Fibroblast of pulmonary artery (primary cell): ENCODE measurements around the gene NFS1.

Experiments used
- DNase-seq: peaks from one replicate; pipeline ENCODE4 v3.0.0-alpha.2; 2010; ENCODE audit warnings: low read depth
- H3K4me3 ChIP-seq: replicated peaks from 2 replicates; pipeline ENCODE4 v1.5.1; 2011; ENCODE audit warnings: low read depth, mild to moderate bottlenecking, control low read depth, low read length, moderate library complexity
- CTCF ChIP-seq: IDR thresholded peaks from 2 replicates; pipeline ENCODE4 v1.5.1; 2011; ENCODE audit warnings: mild to moderate bottlenecking, control low read depth, low read length, inconsistent platforms; ENCODE audit errors: missing control alignments

NFS1 gene

GRCh38 chr20:35644806-35645205, 54.3 kb downstream of the NFS1 start:
- TF ChIP-seq CTCF = no peak
- H3K4me3 ChIP-seq = no peak overlapping the region
- DNase-seq = no peak

GRCh38 chr20:35643045-35643444, 56.1 kb downstream of the NFS1 start:
- no peak for TF ChIP-seq CTCF
- DNase-seq = no peak
- no peak overlapping the region for H3K4me3 ChIP-seq

- no peak overlapping the region for H3K4me3 ChIP-seq
- no peak for DNase-seq
- TF ChIP-seq CTCF = no peak
Measured at GRCh38 chr20:35641743-35642142, 57.4 kb downstream of the NFS1 start.

GRCh38 chr20:35640724-35641123, 58.4 kb downstream of the NFS1 start:
- no peak for TF ChIP-seq CTCF
- H3K4me3 ChIP-seq = no peak overlapping the region
- no peak for DNase-seq

- no peak for TF ChIP-seq CTCF
- DNase-seq = no peak
- no peak overlapping the region for H3K4me3 ChIP-seq
Measured at GRCh38 chr20:35638751-35639150, 60.4 kb downstream of the NFS1 start.

- H3K4me3 ChIP-seq = no peak overlapping the region
- no peak for DNase-seq
- TF ChIP-seq CTCF = no peak
Measured at GRCh38 chr20:35637276-35637675, 61.9 kb downstream of the NFS1 start.

GRCh38 chr20:35636095-35636494, 63.1 kb downstream of the NFS1 start:
- H3K4me3 ChIP-seq = no peak overlapping the region
- no peak for TF ChIP-seq CTCF
- DNase-seq = no peak
